ENCODE data around the gene ZNF497.
A peak's percentile ranks its signal among the peaks of the same experiment; 100 is the strongest.

Gene ZNF497

GRCh38 chr19:58392945-58393724, 30.6 kb upstream of the ZNF497 start:
- no peaks in the 10 kb centered on the region for H3K9me3 ChIP-seq (replicated peaks; ENCODE audit: insufficient read depth, low read length)
- H3K9me2 ChIP-seq (replicated peaks; ENCODE audit: insufficient read depth, low read length), result no peaks in the 10 kb centered on the region
- H3K4me1 ChIP-seq (ENCODE audit: low read length), result peaks cover 5% of the 10 kb centered on the region; the same call in 1 of the 2 replicates
- H3K79me2 ChIP-seq (ENCODE audit: low read length), result peaks cover 26% of the 10 kb centered on the region
- no peaks in the 10 kb centered on the region for H3F3A ChIP-seq (ENCODE audit: insufficient read depth, low read length)
- no peak for TF ChIP-seq CTCF (IDR thresholded peaks at IDR 0.05; ENCODE audit: low read length)
- TF ChIP-seq EZH2 (optimal IDR thresholded peaks at IDR 0.05; ENCODE audit: low read depth, low read length), result no peak
- no peak for TF ChIP-seq EZH2phosphoT487 (IDR thresholded peaks at IDR 0.05; ENCODE audit: low read length)
- no peak overlapping the region for H2AFZ ChIP-seq (ENCODE audit: low read length)
- no peak for DNase-seq
- peaks cover 7% of the 10 kb centered on the region; the same call in 1 of the 2 replicates for H3K36me3 ChIP-seq (replicated peaks; ENCODE audit: insufficient read depth, low read length)
- H3K27ac ChIP-seq (ENCODE audit: low read length), result no peak overlapping the region
- H3K9ac ChIP-seq (ENCODE audit: low read length), result no peak overlapping the region
- H3K27me3 ChIP-seq (replicated peaks; ENCODE audit: insufficient read depth, low read length), result no peaks in the 10 kb centered on the region
- H3K4me3 ChIP-seq (ENCODE audit: low read length), result no peak overlapping the region
- no peak overlapping the region for H3K4me2 ChIP-seq (ENCODE audit: low read depth, low read length)
- H4K20me1 ChIP-seq (ENCODE audit: insufficient read depth, low read length), result no peaks in the 10 kb centered on the region

GRCh38 chr19:58388175-58388526, 25.6 kb upstream of the ZNF497 start:
- DNase-seq, result no peak
- Histone ChIP-seq H3K36me3 (replicated peaks; ENCODE audit: insufficient read depth, low read length) (peaks cover 10% of the 10 kb centered on the region; the same call in 1 of the 2 replicates), H3K9me3 (replicated peaks; ENCODE audit: insufficient read depth, low read length) (no peaks in the 10 kb centered on the region), H2AFZ (ENCODE audit: low read length) (no peak overlapping the region), H3K9me2 (replicated peaks; ENCODE audit: insufficient read depth, low read length) (no peaks in the 10 kb centered on the region), H4K20me1 (ENCODE audit: insufficient read depth, low read length) (no peaks in the 10 kb centered on the region), H3F3A (ENCODE audit: insufficient read depth, low read length) (peaks cover 3% of the 10 kb centered on the region; the same call in 1 of the 2 replicates), H3K4me1 (ENCODE audit: low read length) (peaks cover 12% of the 10 kb centered on the region; the same call in 1 of the 2 replicates), H3K79me2 (ENCODE audit: low read length) (peaks cover 37% of the 10 kb centered on the region), H3K4me3 (ENCODE audit: low read length) (peak overlapping the region; percentile 87), H3K9ac (ENCODE audit: low read length) (no peak overlapping the region), H3K4me2 (ENCODE audit: low read depth, low read length) (peak overlapping the region; percentile 61), H3K27ac (ENCODE audit: low read length) (no peak overlapping the region), H3K27me3 (replicated peaks; ENCODE audit: insufficient read depth, low read length) (no peaks in the 10 kb centered on the region)
- no peak for TF ChIP-seq EZH2 (optimal IDR thresholded peaks at IDR 0.05; ENCODE audit: low read depth, low read length)
- no peak for TF ChIP-seq EZH2phosphoT487 (IDR thresholded peaks at IDR 0.05; ENCODE audit: low read length)
- no peak for TF ChIP-seq CTCF (IDR thresholded peaks at IDR 0.05; ENCODE audit: low read length)

- Histone ChIP-seq H3K9me3 (replicated peaks; ENCODE audit: insufficient read depth, low read length) (no peaks in the 10 kb centered on the region), H3K27me3 (replicated peaks; ENCODE audit: insufficient read depth, low read length) (no peaks in the 10 kb centered on the region), H4K20me1 (ENCODE audit: insufficient read depth, low read length) (no peaks in the 10 kb centered on the region), H3F3A (ENCODE audit: insufficient read depth, low read length) (peaks cover 3% of the 10 kb centered on the region; the same call in 1 of the 2 replicates), H3K36me3 (replicated peaks; ENCODE audit: insufficient read depth, low read length) (peaks cover 10% of the 10 kb centered on the region; the same call in 1 of the 2 replicates), H2AFZ (ENCODE audit: low read length) (peak overlapping the region; percentile 24; the same call in 1 of the 2 replicates), H3K79me2 (ENCODE audit: low read length) (peaks cover 32% of the 10 kb centered on the region), H3K9ac (ENCODE audit: low read length) (peak overlapping the region; percentile 84), H3K27ac (ENCODE audit: low read length) (peak overlapping the region; percentile 83; the same call in 1 of the 2 replicates), H3K4me1 (ENCODE audit: low read length) (peaks cover 12% of the 10 kb centered on the region; the same call in 1 of the 2 replicates), H3K9me2 (replicated peaks; ENCODE audit: insufficient read depth, low read length) (no peaks in the 10 kb centered on the region), H3K4me3 (ENCODE audit: low read length) (peak overlapping the region; percentile 87), H3K4me2 (ENCODE audit: low read depth, low read length) (peak overlapping the region; percentile 61)
- DNase-seq, result no peak
- TF ChIP-seq EZH2phosphoT487 (IDR thresholded peaks at IDR 0.05; ENCODE audit: low read length), result no peak
- no peak for TF ChIP-seq EZH2 (optimal IDR thresholded peaks at IDR 0.05; ENCODE audit: low read depth, low read length)
- no peak for TF ChIP-seq CTCF (IDR thresholded peaks at IDR 0.05; ENCODE audit: low read length)
Observed at GRCh38 chr19:58387338-58388174, 25.0 kb upstream of the ZNF497 start.

All from MM.1S (cell line).